ENCODE measurements around the gene SCN8A.
A peak's percentile ranks its signal among the peaks of the same experiment; 100 is the strongest.
"Not testable (repeated sequence)": the region's sequence is repeated elsewhere in the genome, so short reads cannot be mapped to it uniquely, and the experiment has no call there.

Gene SCN8A

DNA sequence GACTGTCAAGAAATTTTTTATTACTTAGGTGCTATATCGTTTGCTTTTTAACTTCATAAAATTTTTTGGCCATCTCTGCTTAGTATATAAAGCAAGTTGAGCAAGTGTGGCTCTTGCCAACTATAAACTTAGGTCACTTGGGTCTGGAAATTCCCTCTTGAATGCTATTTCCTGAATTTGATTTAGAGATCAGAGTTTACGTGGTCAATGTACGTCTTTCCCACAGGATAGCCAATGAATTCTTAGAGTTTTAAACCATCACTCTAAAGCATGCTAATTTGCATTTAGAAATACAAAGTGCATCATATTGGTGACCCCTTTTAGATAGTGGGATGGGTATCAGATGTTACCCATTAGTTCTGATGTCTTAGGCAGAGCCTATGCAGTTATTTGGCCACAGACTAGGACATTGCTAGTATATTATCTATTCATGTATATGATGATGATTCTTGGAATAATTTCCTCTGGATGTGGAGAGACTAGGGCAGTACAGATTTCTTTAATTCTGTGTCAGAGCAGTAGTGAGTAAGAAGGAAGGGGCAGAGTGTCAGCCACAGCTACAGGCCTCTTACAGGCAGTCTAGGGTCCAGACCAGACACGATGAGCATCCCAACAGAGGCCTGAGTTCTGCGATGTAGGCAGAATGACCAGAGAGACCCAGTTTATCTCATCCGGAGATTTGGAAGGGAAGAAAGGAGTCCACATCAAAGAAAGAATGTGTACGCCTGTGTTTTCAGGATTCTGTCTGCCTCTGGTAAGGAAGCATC is 30.3 kb downstream of the SCN8A start:
- no peak for DNase-seq (ENCODE audit: low read depth, low spot score)
- H3K27ac ChIP-seq: no peak overlapping the region

DNA sequence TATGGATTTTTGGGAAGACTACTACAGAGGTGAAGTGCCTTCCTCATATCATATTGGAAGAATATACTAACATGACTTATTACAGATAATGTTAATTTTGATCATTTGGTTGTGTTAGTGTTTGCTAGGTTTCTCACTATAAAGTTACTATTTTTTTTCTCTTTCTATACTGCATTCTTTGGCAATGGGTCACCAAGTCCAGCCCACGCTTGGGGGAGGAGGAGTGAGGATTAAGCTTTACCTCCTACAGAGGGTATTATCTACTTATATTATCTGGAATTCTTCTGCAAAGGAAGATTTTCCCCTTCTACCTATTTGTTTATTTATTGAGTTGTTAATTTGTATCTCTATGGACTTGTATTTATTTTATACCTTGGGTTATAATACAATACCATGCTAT is 31.5 kb downstream of the SCN8A start:
- no peak for DNase-seq (ENCODE audit: low read depth, low spot score)
- H3K27ac ChIP-seq: no peak overlapping the region

DNA sequence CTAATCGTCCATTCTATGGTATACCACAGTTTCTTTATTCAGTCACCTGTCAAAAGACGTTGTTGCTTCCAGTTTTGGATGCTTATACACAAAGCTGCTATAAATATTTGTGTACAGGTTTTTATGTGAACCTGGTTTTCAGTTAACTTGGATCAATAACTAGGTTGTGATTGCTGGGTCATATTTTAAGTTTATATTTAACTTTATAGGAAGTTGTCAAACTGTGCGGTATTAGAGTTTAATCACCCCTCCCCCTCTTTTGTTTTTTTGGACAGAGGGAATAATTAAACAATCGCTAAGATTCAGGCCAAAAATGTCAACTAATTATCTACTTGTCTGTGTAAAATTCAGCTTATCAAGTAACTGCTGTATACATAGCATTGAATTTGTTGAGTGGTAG is 34.3 kb downstream of the SCN8A start:
- DNase-seq (ENCODE audit: low read depth, low spot score): no peak
- no peak overlapping the region for H3K27ac ChIP-seq

DNA sequence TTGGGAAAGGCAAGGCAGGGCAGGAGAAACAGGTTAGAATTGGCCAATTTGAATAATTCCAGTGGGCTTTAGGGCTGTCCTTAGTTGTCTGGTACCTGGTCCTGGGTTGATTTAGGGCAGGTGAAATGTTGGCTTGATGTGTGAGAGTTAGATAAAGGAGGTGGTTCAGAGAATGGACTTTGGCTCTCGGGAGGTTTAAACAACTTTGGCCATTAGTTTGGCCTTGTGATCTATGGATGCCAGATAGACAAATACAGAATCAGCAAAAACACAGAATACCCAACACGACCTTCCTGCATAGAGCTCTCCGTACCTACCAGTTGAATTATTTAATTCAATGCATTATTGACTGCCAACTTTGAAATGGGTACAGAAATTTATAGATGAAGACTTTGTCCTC is 35.1 kb downstream of the SCN8A start:
- H3K27ac ChIP-seq: no peak overlapping the region
- no peak for DNase-seq (ENCODE audit: low read depth, low spot score)

DNA sequence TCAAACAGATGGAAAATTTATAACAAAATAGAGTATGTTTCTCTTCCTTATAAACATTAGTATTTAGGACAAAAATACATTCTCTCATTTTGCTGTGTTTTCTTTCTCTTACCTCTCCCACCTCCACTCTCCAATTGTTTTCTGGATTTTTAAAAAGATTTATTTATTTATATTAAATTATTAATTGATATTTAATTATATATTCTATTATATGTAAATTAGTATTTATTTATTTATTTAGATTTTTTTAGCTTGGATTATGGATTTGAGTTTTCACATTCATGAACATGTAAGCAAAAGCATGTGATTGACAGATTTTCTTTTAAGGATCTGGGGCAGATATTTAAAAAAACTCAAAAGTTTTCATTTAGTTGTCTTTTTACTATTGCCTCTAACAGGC is 35.6 kb downstream of the SCN8A start:
- no peak overlapping the region for H3K27ac ChIP-seq
- DNase-seq (ENCODE audit: low read depth, low spot score): no peak

DNA sequence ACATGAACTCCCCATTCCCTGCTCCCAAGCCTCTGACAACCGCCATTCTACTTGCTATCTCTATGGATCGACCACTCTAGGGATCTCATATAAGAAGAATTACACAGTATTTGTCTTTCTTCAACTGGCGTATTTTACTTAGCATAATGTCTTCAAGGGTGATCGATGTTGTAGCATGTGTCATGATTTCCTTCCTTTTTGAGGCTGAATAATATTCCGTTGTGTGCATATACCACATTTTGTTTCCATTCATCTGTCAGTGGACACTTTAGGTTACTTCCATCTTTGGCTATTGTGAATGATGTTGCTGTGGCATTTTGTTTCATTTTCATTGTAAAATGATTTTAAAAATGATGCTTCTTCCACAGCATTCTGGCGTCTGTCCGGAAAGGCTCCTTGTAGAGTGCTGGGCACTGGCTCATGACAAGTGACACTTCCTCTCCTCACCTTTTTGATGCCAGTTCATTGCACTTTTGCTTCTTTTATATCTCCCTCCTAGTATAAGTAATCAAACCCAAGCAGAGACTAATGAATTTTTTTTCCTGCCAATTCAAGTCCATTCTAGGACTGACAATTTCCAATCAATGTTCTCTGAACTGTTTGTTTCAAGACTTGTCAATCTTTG is 39.3 kb downstream of the SCN8A start:
- DNase-seq (ENCODE audit: low read depth, low spot score): no peak
- H3K27ac ChIP-seq: no peak overlapping the region

DNA sequence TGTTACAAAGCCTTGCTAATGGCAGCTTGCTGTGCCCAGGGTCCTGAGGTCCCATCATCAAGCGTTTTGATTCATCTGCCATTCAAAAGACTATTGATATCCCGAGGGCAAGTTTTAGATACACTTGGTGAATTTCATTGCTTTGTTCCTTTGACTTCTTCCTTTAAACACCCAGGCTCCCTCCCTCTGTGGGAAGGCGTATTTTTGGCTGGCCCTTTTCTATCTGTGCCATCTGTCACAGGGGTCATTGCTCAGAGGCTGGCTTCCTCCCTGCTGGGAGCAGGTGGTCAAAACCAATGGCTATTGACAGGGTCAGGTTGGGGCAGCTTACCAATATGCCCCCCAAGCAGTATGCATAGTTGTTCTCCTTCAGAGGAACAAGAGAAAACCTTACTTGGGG is 40.0 kb downstream of the SCN8A start:
- no peak overlapping the region for H3K27ac ChIP-seq
- no peak for DNase-seq (ENCODE audit: low read depth, low spot score)

DNA sequence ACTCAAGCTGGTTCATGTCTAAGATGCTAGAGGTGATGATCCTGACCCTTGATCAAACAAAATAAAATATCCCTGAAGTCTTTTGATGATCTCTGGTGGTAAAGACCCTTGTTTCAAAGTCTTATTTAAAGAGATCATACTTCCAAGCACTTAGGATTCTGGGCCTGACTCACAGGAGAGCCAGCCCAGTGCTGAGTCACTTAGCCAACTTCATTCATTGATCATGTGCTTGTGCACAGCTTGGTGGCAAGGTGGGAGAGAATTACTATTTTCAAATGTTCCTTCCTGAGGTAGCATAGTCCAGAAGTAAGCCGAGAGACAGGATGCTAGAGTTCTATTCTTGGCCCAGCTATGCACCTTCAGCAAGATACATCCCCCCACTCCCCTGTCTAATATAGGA is 40.6 kb downstream of the SCN8A start:
- peak overlapping the region; percentile 42 for H3K27ac ChIP-seq
- peak; percentile 22 for DNase-seq (ENCODE audit: low read depth, low spot score)

DNA sequence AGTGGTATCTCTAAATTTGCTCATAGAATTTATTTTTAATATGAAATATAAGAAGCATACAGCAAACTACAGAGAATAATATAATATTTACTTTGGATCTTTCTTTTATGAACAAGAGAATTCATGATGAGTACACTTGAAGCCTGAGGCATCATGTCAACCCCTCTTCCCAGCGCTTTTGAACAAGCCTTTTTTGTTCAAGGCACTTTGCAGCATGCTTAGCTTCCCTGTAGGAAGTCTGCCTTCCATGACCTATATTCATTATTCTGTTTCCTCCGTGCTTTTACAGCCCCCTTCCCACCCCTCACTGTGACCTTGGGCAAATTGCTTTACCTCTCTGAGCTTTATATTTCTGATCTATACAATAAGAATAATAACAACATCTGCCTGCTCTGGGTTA is 41.6 kb downstream of the SCN8A start:
- peak overlapping the region; percentile 42 for H3K27ac ChIP-seq
- no peak for DNase-seq (ENCODE audit: low read depth, low spot score)

DNA sequence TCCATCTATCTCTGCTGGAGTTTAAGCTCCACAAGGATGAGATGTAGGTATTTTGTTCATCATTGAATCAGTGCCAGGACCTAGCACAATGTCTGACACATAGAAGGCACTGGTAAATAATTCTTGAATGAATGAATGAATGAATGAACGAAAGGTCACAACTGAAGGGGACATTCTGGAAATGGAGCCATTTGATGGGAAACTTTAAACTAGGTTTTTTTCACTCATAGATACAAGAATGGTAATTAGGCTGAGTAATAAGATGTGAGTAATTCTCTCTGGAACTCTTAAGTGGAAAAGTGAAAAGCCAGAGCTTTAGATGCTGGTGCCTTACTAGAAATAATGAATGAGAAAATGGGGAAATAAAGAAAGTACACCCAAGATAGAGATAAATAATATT is 44.3 kb downstream of the SCN8A start:
- DNase-seq (ENCODE audit: low read depth, low spot score): no peak
- H3K27ac ChIP-seq: peak overlapping the region; percentile 80

DNA sequence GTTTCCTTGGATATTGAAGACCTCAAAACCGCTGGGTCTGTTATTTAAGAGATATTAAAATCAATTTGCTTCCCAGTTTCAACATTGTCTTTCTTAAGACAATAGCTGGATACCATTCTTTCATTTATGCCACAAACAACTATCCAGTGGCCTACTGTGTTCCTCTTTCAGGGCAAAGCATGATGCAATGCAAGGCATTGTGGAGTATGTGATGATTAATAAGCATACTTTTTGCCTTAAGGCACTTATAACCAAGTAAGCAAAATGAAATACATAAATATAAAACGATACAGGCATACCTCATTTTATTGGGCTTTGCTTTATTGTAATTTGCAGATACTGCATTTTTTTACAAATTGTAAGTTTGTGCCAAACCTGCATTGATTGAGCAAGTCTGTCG is 45.5 kb downstream of the SCN8A start:
- peak; percentile 41 for DNase-seq (ENCODE audit: low read depth, low spot score)
- H3K27ac ChIP-seq: peak overlapping the region; percentile 80

DNA sequence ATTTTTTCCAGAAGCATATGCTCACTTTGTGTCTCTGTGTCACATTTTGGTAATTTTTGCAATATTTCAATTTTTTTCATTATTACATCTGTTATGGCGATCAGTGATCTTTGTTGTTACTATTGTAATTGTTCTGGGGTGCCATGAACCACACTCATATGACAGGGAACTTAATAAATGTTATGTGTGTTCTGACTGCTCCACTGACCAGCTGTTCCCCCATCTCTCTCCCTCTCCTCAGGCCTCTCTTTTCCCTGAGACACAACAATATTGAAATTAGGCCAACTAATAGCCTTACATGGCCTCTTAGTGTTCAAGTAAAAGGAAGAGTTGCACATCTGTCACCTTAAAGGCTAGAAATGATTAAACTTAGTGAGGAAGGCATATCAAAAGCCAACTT is 46.0 kb downstream of the SCN8A start:
- DNase-seq (ENCODE audit: low read depth, low spot score): no peak
- H3K27ac ChIP-seq: peak overlapping the region; percentile 80

DNA sequence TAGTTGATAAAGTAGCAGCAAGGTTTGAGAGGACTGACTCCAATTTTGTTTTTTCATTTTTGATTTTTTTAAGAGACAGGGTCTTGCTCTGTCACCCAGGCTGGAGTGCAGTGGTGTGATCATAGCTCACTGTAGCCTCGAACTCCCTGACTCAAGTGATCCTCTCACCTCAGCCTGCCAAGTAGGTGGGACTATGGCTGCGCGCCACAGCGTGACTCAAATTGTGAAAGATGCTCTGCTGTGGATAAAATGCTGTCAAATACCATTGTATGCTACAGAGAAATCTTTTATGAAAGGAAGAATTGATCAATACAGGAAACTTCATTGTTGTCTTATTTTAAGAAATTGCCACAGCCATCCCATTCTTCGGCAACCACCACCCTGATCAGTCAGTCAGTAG is 48.3 kb downstream of the SCN8A start:
- H3K27ac ChIP-seq: no peak overlapping the region

DNA sequence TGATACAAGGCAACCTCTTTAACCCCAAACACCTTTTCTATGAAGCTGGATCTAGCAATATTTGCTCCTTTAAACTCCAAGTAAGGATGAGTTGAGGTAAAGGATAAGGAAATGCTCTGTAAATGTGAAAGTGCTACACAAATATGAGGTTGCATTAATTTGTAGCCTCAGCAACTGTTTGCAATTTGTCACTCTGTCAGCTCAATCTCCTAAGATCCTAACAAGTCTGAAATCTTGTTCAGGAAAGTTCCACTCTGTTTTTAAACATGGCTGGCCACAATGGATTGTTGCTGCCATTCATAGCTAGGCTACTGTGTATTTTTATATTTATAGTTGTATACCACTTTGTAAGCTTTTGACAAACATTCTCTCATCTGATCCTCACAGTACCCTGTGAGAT is 51.3 kb downstream of the SCN8A start:
- H3K27ac ChIP-seq: no peak overlapping the region
- DNase-seq (ENCODE audit: low read depth, low spot score): no peak

More for the DNA sequence above, 48.3 kb downstream of the SCN8A start:
- no peak for DNase-seq (ENCODE audit: low read depth, low spot score)

DNA sequence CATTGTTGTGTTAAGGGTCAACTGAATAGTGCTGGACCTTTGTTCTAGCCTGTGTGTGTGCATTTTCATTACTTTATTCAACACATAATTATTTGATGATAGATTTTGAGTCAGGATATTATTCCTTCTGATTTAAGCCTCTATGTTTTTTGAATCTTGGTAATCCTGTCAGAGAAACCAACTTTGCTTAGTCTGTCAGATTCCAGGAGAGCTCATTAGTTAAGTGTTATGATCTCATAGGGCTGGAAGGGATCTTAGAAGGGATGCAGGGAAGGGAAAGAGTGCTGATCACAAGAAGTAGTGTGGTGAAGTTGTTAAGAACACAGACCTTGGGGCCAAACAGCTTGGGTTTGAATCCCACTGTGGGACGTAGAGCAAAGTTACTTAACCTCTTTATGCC is 52.9 kb downstream of the SCN8A start:
- DNase-seq (ENCODE audit: low read depth, low spot score): no peak
- H3K27ac ChIP-seq: no peak overlapping the region

DNA sequence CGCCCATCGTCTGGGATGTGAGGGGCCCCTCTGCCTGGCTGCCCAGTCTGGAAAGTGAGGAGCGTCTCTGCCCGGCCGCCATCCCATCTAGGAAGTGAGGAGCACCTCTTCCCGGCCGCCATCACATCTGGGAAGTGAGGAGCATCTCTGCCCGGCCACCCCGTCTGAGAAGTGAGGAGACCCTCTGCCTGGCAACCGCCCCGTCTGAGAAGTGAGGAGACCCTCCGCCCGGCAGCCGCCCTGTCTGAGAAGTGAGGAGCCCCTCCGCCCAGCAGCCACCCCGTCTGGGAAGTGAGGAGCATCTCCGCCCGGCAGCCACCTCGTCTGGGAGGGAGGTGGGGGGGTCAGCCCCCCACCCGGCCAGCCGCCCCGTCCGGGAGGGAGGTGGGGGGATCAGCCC is 53.7 kb downstream of the SCN8A start:
- not testable (repeated sequence) for DNase-seq (ENCODE audit: low read depth, low spot score); H3K27ac ChIP-seq

DNA sequence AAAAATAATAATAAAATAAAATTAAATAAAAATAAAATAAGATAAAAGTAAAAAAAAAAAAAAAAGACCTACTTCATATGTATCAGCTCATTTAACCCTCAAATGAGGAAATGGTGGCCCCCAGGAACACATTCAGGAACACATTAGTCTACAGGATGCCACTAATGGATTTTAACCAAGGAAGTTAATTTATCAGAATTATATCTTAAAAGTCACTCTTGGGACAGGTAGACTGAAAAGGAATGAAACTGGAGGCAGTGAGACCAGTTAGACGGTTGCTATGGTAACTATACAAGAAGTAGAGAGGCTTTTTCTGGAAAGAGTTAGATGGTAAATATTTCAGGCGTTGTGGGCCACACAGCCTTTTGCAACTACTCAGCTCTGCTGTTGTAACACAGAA is 54.9 kb downstream of the SCN8A start:
- H3K27ac ChIP-seq: no peak overlapping the region
- DNase-seq (ENCODE audit: low read depth, low spot score): no peak

DNA sequence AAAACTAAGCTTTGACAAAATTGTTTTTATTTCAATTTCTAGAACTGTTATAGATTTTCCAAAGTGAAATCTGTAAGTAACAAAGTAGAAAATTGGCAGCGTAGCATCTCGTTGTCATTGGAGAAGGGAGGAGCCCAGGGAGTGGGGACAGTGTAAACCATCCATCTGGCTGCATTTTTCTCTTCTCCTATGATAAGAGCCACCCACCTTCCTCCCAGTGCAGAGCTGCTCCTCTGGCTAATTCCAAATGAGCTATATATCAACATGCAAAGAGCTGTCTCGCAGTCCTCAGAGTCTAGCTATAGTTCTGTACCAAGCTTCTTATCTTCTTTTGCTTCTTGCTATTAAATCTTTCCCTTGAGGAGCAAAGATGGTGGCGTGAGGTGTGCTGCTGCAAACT is 56.6 kb downstream of the SCN8A start:
- H3K27ac ChIP-seq: no peak overlapping the region

DNA sequence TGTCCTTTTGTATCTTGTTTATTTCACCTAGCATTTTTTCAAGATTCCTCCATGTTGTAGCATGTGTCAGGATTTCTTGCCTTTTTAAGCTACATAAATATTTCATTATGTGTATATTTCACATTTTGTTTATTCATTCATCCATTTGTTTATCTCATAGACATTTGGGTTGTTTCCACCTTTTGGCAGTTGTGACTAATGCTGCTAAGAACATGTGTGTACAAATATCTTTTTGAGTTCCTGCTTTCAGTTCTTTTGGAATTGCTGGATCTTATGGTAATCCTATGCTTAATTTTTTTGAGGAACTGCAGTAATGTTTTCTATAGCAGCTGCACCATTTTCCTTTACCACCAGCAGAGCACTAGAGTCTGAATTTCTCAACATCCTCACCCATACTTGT is 62.4 kb downstream of the SCN8A start:
- no peak overlapping the region for H3K27ac ChIP-seq
- DNase-seq (ENCODE audit: low read depth, low spot score): no peak

More for the DNA sequence above, 56.6 kb downstream of the SCN8A start:
- no peak for DNase-seq (ENCODE audit: low read depth, low spot score)

DNA sequence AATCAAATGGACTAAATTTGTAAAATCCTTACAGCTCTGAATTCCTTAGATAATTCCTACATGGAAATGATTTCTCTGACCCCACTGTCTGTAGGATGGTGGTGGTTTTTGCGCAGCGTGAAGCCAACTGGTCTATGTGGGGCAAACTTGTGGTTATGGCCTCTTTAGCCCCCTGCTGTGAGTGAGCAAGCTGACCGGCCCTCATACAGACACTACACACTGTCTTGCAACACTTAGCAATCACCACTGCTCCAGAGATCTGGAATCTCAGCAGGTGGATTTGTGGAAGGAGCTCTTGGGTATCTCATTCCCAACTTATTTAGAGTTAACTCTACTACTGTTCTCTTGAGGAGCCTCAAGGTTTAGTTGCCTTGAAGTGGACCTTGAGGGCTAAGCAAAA is 70.2 kb downstream of the SCN8A start:
- no peak for DNase-seq (ENCODE audit: low read depth, low spot score)
- H3K27ac ChIP-seq: no peak overlapping the region

DNA sequence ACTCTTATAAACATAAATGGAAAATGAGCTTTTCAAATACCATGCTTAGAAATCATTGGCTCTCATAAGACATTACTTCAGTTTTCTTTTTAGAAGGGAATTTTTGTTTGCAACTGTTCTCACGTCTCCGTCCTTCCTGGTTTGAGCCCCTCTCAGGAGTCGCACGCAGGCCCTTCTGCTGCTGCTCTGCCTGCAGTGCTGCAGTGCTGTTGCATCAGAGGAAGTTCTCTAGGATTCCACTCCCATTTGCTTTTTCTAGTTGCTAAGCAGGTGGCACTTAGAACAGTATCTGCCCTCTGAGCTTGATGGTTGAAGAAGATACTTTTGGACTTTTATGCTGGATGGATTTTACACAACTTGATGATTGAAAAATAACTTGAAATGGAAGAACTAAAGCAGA is 70.8 kb downstream of the SCN8A start:
- no peak overlapping the region for H3K27ac ChIP-seq
- DNase-seq (ENCODE audit: low read depth, low spot score): no peak

DNA sequence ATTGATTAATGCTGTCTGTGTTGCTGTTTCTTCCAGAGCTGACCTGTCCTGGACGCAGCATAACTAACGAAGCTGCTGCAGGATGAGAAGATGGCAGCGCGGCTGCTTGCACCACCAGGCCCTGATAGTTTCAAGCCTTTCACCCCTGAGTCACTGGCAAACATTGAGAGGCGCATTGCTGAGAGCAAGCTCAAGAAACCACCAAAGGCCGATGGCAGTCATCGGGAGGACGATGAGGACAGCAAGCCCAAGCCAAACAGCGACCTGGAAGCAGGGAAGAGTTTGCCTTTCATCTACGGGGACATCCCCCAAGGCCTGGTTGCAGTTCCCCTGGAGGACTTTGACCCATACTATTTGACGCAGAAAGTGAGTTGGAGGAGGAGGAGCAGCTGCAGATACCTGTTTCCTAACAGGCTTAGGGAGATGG is 71.7 kb downstream of the SCN8A start:
- H3K27ac ChIP-seq: no peak overlapping the region
- no peak for DNase-seq (ENCODE audit: low read depth, low spot score)

Measured in epithelial cell of prostate (primary cell).